RPMI8226 (cell line): ENCODE results near the gene CELF4.
A peak's percentile ranks its signal among the peaks of the same experiment; 100 is the strongest.

Experiments
- DNase-seq: peaks from one replicate; pipeline ENCODE4 v3.0.0-alpha.2; 2015

The CELF4 gene

DNA sequence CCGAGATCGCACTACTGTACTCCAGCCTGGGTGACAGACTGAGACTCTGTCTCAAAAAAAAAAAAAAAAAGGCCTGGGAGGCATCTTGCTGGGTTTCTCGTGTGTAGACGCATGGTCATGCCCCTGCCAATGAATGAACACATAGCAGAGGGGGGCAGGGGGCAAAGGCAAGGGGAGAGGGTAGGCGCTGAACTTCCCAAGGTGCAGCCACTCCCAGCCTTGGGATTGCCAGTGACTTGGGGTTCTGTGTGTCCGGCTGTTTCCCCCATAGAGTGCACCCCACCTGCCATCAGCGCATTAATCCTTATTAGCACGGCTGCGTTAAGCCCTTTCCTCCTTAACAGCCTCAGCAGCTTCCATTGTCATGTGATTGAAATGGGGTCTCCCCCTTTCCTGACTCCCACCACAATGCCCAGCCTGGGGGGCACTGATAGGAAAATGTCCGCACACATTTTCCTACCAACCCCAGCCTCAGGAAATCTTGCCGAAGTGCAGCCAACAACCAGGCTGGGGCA is 225.8 kb downstream of the CELF4 start:
- no peak for DNase-seq

DNA sequence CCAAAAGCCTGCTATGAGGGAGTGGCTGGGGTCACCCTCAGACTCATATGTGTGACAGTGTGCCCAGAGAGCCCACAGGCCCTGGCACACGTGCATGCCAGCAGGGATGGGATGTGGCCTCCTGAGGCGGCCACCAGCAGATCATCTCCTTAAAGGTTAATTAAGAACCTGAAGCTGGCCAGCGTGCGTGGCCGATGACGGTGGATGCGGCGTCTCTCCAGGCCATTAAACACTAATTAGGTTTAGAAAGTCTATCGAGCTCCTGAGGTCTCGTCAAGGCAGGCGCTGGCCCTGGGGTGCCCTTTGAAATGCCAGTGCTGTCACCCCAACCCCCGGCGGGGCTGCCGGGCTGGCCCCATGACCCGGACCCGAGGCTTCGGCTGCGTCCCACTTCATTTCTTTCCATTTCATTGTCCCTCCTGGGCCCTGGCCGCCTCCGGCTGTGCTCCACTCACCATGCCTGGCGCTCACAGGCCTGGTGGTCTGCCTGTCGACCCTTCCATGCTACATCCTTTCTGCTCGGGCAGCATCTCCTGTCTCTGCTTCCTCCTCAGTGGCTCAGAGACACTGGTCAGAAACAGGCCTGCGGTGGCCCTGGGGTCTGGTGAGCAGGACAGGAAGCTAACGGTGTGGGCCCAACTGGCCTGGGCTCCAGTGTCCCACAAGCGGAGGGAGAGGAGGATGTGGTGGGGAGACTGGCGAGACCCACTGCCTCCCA is 228.9 kb downstream of the CELF4 start:
- no peak for DNase-seq

DNA sequence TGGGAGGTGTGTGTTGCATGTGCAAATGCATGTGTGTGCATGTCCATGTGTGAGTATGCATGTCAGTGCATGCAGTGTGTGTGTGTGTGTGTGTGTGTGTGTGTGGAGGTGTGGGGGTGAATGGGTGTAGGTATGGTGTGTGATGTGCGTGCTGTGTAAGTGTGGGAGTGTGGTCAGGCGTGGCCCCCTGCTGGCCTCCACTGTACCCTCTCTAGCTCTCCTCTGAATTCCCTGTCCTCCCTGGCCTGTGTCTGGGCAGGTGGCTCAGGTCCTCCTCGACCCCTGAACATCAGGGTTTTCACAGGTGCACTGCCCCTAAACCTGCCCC is 230.2 kb downstream of the CELF4 start:
- no peak for DNase-seq

- no peak for DNase-seq
These were observed 230.8 kb downstream of the CELF4 start for GRCh38 chr18:37334631-37335408.

DNA sequence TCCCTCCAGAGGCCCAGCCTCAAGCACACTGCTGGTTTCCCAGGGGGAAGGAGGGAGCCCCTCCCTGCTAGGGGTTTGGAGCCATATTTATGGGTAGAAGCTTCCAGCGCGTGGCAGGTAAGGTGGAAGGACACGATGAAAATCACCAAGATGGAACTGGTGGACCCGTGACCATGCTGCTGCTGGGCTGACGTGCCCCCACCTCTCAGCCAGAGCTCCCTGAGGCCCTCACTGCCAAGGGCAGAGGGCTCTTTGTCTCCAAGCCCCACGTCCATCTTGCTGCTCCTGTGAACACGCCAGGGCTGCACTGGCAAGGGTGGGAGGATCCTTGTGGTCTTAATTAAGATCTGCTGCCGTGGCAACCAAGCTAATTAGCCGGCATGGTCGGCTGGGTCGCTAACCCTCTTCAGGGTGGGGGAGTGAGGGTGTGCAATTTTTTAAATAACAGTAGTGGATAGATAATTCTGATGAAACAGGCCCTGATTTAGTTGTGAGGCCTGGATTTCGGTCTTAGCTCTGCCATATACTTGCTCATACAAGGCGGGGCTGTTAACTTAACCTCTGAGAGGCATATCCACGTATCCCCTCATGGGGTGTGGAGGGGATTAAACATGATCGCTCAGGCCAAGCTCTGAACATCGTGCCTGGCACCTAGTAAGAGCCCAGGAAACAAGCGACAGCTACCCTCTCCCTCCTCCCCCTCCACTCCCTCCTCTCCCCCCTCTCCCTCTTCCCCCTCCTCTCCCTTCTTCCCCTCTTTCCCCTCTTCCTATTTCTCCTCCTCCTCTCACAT is 232.8 kb downstream of the CELF4 start:
- DNase-seq: no peak

- DNase-seq: no peak
These were observed 233.4 kb downstream of the CELF4 start for GRCh38 chr18:37332219-37332618.

DNA sequence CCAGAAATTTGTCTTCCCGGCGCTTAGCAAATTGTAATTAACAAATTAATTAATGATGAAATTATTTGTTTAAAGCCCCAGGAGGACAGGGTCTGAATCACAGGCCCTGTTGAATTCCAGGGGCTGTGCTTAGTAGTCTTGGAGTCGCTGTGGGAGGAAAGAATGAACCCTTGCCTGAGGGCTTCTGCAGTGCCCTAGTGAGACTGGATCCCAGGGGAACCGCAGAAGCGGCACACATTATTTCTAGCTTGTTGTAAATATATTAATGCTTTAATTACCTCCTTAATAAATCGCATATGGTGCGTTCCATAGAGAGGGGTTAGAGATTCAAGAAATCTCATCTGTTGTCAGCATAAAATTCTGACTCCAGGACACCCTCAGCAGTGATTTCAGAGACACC is 235.4 kb downstream of the CELF4 start:
- DNase-seq: no peak

- no peak for DNase-seq
These were observed 236.5 kb downstream of the CELF4 start for GRCh38 chr18:37328946-37329719.

DNA sequence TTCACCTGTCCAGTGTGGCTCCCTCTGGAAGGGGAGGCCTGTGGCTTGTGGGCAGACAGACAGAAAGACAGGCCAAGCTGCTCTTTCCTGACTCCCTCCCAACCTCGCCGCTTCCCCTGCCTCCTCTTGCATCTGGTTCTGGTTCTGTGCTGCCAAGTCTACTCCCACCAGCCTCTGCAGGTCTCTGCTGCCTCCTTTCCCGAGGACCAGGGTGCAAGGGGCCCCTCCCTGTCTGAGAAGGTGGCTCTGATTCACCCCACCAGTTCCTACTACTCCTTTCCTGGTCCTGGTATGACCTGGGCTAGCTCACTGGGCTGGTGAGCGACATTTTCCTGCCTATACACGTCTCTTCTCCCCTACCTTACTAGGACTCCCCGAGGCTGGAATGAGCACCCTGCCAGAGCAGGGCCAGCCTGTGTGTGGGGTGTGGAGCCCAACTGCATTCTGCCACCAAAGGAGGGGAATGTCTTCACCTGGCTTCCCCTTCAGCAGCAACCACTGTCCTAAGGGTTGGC is 238.5 kb downstream of the CELF4 start:
- DNase-seq: no peak

DNA sequence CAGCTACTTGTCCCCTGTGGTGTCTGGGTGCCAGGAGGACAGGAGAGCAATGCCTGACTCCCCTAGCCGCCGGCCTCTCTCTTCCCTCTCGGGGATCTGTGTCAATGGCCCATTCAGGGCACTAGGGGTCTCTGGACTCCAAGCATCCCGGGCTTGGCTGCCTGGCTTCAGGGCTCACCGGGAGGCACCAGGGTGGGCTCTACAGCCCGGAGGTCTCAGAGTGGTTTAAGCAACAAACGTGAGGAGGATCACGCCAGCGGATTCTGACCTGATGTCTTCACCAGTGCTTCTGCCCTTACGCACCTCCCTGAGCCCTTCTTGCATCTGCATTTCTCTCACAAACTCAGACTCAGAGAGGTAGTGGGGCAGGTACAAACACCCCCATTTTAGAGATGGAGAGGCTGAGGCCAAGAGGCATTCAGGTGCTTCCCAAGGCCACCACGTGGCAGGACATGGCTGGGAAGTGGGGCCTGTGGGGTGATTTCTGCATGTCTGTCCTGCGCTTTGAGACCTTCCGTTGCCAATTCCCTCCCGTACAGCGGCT is 243.0 kb downstream of the CELF4 start:
- peak; percentile 46 for DNase-seq

DNA sequence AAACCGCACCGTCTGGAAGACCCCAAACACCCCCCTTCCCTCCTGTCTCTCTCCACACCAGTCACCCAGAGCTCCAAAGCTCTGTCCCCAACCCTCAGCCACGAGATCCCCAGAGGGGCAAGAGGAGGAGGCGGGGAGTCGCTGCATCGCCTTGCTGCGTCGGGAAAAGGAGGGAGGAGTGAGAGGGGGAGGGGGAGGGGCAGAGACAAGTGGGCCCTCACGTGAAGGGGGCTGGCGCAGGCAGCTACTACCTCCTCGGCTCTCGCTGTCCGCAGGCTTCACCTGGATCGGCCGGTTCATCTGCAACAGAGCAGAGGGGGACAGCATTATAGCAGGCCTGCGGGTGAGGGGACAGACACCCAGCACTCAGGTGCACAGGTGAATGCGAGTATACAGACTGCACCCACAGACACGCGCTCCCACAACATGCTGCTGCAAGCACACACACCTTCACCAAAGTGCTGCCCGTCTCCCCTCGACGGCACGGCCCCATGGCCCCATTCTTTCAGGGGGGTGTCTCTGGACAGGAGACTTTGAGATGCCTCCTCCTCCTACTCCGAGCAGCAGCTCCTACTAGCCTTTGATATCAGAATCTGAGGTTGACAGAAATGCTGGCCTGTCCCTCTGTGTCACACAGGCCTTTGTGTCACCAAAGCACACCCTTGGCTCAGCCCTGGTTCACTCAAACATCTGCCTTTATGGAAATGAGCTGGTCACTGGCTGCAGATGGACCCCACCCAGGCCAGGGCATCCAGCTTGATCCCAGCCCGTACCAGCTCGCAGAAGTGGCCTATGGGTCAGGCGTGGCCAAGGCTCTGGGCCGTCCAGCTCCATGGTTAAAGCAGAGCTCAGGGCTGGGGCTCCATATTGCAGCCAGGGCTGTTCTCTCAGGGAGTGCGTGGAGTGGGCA is 243.8 kb downstream of the CELF4 start:
- no peak for DNase-seq

DNA sequence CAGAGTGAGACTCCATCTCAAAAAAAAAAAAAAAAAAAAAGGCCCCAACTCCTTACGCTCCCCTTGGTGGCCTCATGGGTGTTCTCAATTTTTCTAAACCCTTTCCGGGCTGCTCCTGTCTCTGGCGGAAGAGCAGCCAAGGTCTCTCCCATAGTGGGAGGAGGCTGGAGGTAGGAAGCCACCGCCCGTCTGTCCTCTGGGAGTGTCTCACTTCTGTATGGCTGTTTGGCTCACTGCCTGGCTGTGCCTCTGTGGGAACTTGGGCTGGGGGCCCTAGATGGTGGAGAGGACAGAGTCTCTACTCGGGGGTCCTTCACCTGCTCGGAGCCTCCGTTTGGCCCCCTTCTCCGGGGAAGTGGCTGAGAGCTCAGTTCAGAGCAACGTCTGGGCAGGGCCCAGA is 245.3 kb downstream of the CELF4 start:
- no peak for DNase-seq

DNA sequence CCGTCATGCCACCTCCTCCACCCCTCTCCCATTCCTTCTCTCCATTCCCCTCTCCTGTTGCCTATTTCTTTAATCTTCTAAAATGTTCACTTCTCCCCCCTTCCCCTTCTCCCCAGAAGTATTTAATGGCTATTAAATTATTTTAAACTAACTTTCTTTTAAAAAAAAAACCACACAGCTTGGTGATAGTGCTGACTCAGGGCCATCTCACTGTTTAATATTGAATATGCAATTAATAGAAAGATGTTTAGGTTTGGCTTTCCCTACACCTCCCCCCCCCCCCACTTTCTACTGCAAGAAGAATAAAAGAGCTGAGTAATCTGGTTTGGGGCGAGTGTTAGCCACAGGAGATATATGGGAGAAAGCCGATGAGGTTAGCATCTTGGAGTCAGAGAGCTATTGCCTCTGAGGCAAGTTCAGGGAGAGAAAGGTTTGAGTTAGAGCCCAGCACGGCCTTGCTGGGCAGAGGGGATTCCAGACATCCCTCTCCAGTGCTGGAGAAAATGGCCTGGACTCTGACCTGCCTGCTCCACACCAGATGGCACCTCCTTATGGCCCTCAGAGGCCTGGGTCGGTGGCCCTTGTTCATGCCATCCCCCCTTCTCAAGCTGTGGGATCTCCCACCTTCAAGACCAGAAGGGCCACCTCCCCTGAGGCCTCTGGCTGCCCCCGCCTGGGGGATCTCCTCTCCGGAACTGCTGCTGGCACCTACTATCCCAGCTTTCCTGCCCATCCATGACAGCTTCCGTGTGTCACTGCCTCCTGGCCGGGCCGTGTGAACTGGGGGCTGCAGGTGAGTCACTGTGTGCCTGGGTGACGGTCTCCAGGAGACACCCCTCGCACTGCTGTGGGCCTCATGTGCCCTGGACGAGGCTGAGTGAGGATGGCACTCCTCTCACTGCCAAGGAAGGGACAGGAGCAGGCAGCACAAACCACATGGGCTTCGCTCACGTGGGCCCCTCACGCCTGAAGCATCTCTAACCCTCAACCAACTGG is 246.9 kb downstream of the CELF4 start:
- no peak for DNase-seq

GRCh38 chr18:37317486-37317885 is 248.1 kb downstream of the CELF4 start:
- DNase-seq: no peak

GRCh38 chr18:37316468-37316867 is 249.1 kb downstream of the CELF4 start:
- no peak for DNase-seq

DNA sequence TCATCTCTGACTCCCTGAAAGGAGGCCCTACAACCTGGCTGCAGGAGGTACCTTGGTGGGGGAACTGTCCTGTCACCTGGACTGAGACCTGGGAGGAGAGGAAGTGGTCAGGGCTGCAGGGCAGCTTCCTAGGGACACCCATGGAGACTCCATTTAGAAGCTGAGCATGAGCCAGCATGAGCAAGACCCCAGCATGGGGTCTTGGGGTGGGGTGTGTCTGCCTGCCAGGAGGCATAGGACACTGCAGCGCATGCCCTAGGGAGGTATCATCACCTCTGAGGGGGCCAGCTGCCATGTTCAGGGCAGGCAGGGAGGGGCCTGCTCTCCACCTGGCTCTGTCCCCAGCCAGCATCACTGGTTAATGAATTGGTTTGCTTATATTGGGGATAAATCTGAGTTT is 249.7 kb downstream of the CELF4 start:
- DNase-seq: no peak

- DNase-seq: no peak
These were observed 251.1 kb downstream of the CELF4 start for GRCh38 chr18:37314534-37314933.

- no peak for DNase-seq
These were observed 252.0 kb downstream of the CELF4 start for GRCh38 chr18:37313624-37314023.

GRCh38 chr18:37309861-37310260 is 255.7 kb downstream of the CELF4 start:
- DNase-seq: no peak

DNA sequence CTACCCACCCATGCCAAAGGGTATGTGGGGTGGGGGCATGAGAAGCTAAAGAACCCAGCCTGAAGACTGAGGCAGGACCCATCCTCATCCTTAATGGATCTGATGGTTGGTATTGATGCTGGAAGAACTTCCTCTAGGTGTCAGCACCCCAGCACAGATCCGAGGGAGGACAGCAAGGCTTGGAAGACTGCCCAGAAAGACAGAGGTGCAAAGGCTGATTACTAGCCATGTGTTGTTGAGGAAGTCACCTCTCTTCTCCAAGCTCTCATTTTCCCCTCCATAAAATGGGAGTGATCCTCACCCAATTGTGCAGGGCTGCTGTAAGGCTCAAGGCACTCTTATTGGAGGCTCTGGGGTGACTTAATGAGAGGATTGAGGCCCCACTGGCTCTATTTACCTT is 256.5 kb downstream of the CELF4 start:
- peak; percentile 76 for DNase-seq
